Karpas-422 (cell line): ENCODE measurements around the gene PLPPR5. TPM values are rescaled to one million over a fixed set of nuclear protein-coding genes. Genes with fewer than 3 reads are reported as not detected.
A peak's percentile ranks its signal among the peaks of the same experiment; 100 is the strongest.

Experiments used
- DNase-seq: peaks from one replicate; pipeline ENCODE4 v3.0.0-alpha.2; 2015
- H2AFZ ChIP-seq: fragments of 200-600 bp; sonication (generic); 2 replicates; pipeline ENCODE4 v1.6.1; 2014; ENCODE audit warnings: antibody characterized with exemption, low read length, mixed read lengths
- H3K27ac ChIP-seq: fragments of 200-600 bp; sonication (generic); 2 replicates; pipeline ENCODE4 v1.5.1; 2014; ENCODE audit warnings: mild to moderate bottlenecking, low read length, moderate library complexity
- H3K27me3 ChIP-seq: fragments of 200-600 bp; sonication (generic); 2 replicates; pipeline ENCODE4 v1.6.1; 2014; ENCODE audit warnings: low read length, mixed read lengths
- H3K36me3 ChIP-seq: fragments of 200-600 bp; sonication (generic); 2 replicates; pipeline ENCODE4 v1.6.1; 2014; ENCODE audit warnings: low read length, mixed read lengths; ENCODE audit not compliant: insufficient read depth
- H3K4me1 ChIP-seq: fragments of 200-600 bp; sonication (generic); 2 replicates; pipeline ENCODE4 v1.6.1; 2014; ENCODE audit warnings: mild to moderate bottlenecking, low read length, mixed read lengths
- H3K4me2 ChIP-seq: fragments of 200-600 bp; sonication (generic); 2 replicates; pipeline ENCODE4 v1.6.1; 2014; ENCODE audit warnings: low read length, low read depth, mild to moderate bottlenecking; ENCODE audit not compliant: poor library complexity, severe bottlenecking
- H3K4me3 ChIP-seq: fragments of 200-600 bp; sonication (generic); 2 replicates; pipeline ENCODE4 v1.5.1; 2014; ENCODE audit warnings: mild to moderate bottlenecking, antibody characterized with exemption, low read length, mixed read lengths
- H3K79me2 ChIP-seq: fragments of 200-600 bp; sonication (generic); 2 replicates; pipeline ENCODE4 v1.6.1; 2014; ENCODE audit warnings: mild to moderate bottlenecking, low read length, mixed read lengths
- H3K9ac ChIP-seq: fragments of 200-600 bp; sonication (generic); 2 replicates; pipeline ENCODE4 v1.6.0; 2014; ENCODE audit warnings: low read length
- H3K9me2 ChIP-seq: fragments of 200-600 bp; sonication (generic), shearing (Covaris generic); replicated peaks from 2 replicates; pipeline ENCODE4 v1.6.0; 2014; ENCODE audit warnings: mild to moderate bottlenecking, low read length, moderate library complexity; ENCODE audit not compliant: insufficient read depth
- H3K9me3 ChIP-seq: fragments of 300-700, 200-600 bp; sonication (generic); 2 replicates; pipeline ENCODE4 v1.6.1; 2014; ENCODE audit warnings: low read length, mixed read lengths
- H4K20me1 ChIP-seq: fragments of 200-600 bp; sonication (generic); 2 replicates; pipeline ENCODE4 v1.6.1; 2014; ENCODE audit warnings: mild to moderate bottlenecking, antibody characterized with exemption, low read length, low read depth; ENCODE audit not compliant: insufficient read depth
- total RNA-seq: library from RNA; depleted of rRNA; stranded (reverse); fragments of >200 nt; shearing (Covaris generic); gene quantifications from 2 replicates; pipeline ENCODE4 v1.2.3, GENCODE V29; 2014; ENCODE audit warnings: low replicate concordance

Gene PLPPR5
- total RNA-seq, 1 experiment from 2014 or later, result not detected

GRCh38 chr1:98963064-98963758 is 41.5 kb downstream of the PLPPR5 start:
- peak; percentile 14 for DNase-seq
- no peak overlapping the region for H3K4me2 ChIP-seq
- H3K27ac ChIP-seq, result no peak overlapping the region
- H3K9me3 ChIP-seq, result no peaks in the 10 kb centered on the region
- H2AFZ ChIP-seq, result no peak overlapping the region
- H3K4me3 ChIP-seq, result no peak overlapping the region
- no peaks in the 10 kb centered on the region for H3K9me2 ChIP-seq
- no peaks in the 10 kb centered on the region for H3K27me3 ChIP-seq
- no peaks in the 10 kb centered on the region for H4K20me1 ChIP-seq
- H3K36me3 ChIP-seq, result no peaks in the 10 kb centered on the region
- no peaks in the 10 kb centered on the region for H3K4me1 ChIP-seq
- no peaks in the 10 kb centered on the region for H3K79me2 ChIP-seq
- H3K9ac ChIP-seq, result no peak overlapping the region

GRCh38 chr1:98962156-98962555 is 42.5 kb downstream of the PLPPR5 start:
- no peak for DNase-seq
- peaks cover 4% of the 10 kb centered on the region; the same call in 1 of the 2 replicates for H3K4me1 ChIP-seq
- no peak overlapping the region for H2AFZ ChIP-seq
- no peaks in the 10 kb centered on the region for H3K9me3 ChIP-seq
- no peaks in the 10 kb centered on the region for H3K79me2 ChIP-seq
- H3K27me3 ChIP-seq, result no peaks in the 10 kb centered on the region
- H3K4me3 ChIP-seq, result no peak overlapping the region
- H3K9ac ChIP-seq, result no peak overlapping the region
- no peaks in the 10 kb centered on the region for H4K20me1 ChIP-seq
- no peak overlapping the region for H3K4me2 ChIP-seq
- H3K27ac ChIP-seq, result no peak overlapping the region
- no peaks in the 10 kb centered on the region for H3K9me2 ChIP-seq
- H3K36me3 ChIP-seq, result no peaks in the 10 kb centered on the region

- H3K9me3 ChIP-seq, result no peaks in the 10 kb centered on the region
- no peaks in the 10 kb centered on the region for H4K20me1 ChIP-seq
- no peaks in the 10 kb centered on the region for H3K4me1 ChIP-seq
- no peak overlapping the region for H3K4me3 ChIP-seq
- DNase-seq, result no peak
- no peaks in the 10 kb centered on the region for H3K79me2 ChIP-seq
- no peak overlapping the region for H3K27ac ChIP-seq
- H3K9ac ChIP-seq, result no peak overlapping the region
- no peaks in the 10 kb centered on the region for H3K36me3 ChIP-seq
- no peaks in the 10 kb centered on the region for H3K27me3 ChIP-seq
- no peaks in the 10 kb centered on the region for H3K9me2 ChIP-seq
- H3K4me2 ChIP-seq, result no peak overlapping the region
- no peak overlapping the region for H2AFZ ChIP-seq
Observed at GRCh38 chr1:98949621-98950020, 55.0 kb downstream of the PLPPR5 start.

- H3K9ac ChIP-seq, result no peak overlapping the region
- no peaks in the 10 kb centered on the region for H4K20me1 ChIP-seq
- H3K27me3 ChIP-seq, result no peaks in the 10 kb centered on the region
- no peak for DNase-seq
- H3K9me2 ChIP-seq, result no peaks in the 10 kb centered on the region
- H3K9me3 ChIP-seq, result no peaks in the 10 kb centered on the region
- H3K4me1 ChIP-seq, result no peaks in the 10 kb centered on the region
- no peak overlapping the region for H3K4me2 ChIP-seq
- no peak overlapping the region for H2AFZ ChIP-seq
- H3K36me3 ChIP-seq, result no peaks in the 10 kb centered on the region
- no peak overlapping the region for H3K4me3 ChIP-seq
- H3K79me2 ChIP-seq, result no peaks in the 10 kb centered on the region
- no peak overlapping the region for H3K27ac ChIP-seq
Observed at GRCh38 chr1:98949166-98949565, 55.5 kb downstream of the PLPPR5 start.

GRCh38 chr1:98947071-98947470 is 57.6 kb downstream of the PLPPR5 start:
- Histone ChIP-seq H3K9me2 (no peaks in the 10 kb centered on the region), H3K27me3 (no peaks in the 10 kb centered on the region)
- no peak for DNase-seq

GRCh38 chr1:98940722-98941079 is 64.0 kb downstream of the PLPPR5 start:
- no peak overlapping the region for H3K4me3 ChIP-seq
- H3K4me1 ChIP-seq, result no peaks in the 10 kb centered on the region
- H3K9ac ChIP-seq, result no peak overlapping the region
- no peaks in the 10 kb centered on the region for H3K27me3 ChIP-seq
- H4K20me1 ChIP-seq, result no peaks in the 10 kb centered on the region; the same call in 1 of the 2 replicates
- no peak overlapping the region for H3K27ac ChIP-seq
- H3K9me2 ChIP-seq, result no peaks in the 10 kb centered on the region
- no peaks in the 10 kb centered on the region for H3K79me2 ChIP-seq
- no peak overlapping the region for H2AFZ ChIP-seq
- H3K4me2 ChIP-seq, result no peak overlapping the region
- DNase-seq, result no peak
- H3K36me3 ChIP-seq, result no peaks in the 10 kb centered on the region
- H3K9me3 ChIP-seq, result no peaks in the 10 kb centered on the region

More at GRCh38 chr1:98947071-98947470, 57.6 kb downstream of the PLPPR5 start:
- Histone ChIP-seq H3K4me2 (no peak overlapping the region), H3K4me3 (no peak overlapping the region), H2AFZ (no peak overlapping the region), H3K4me1 (no peaks in the 10 kb centered on the region), H3K9ac (no peak overlapping the region), H3K27ac (no peak overlapping the region), H3K9me3 (no peaks in the 10 kb centered on the region), H3K79me2 (no peaks in the 10 kb centered on the region), H3K36me3 (no peaks in the 10 kb centered on the region), H4K20me1 (no peaks in the 10 kb centered on the region)

DNA sequence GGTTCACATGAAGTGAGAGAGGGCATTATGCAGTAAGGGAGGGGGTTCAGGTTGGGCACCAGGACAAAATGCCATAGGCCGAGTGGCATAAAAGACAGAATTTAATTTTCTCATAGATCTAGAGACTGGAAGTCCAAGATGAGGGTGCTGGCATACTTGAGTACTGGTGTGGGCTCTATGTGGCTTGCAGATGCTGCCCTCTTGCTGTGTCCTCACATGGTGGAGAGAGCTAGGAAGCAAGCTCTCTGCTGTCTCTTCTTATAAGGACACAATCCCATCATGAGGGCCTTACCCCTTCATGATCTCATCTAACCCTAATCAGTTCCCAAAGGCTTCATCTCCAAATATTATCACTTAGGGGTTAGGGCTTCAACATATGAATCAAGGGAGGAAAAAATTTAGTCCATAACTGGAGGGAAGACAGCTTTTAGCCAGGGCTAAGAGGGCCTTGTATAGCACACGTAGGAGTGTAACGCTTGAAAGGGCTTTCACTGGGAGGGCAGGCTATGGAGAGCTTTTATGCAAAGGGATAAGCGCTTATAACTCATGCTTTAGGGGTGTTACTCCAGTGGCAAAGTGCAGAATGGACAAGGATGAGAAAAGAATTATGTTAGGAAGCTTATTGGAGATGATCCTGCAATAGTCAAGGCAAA is 64.5 kb downstream of the PLPPR5 start:
- H3K27ac ChIP-seq, result no peak overlapping the region
- H3K4me2 ChIP-seq, result no peak overlapping the region
- no peak overlapping the region for H2AFZ ChIP-seq
- no peaks in the 10 kb centered on the region for H3K9me2 ChIP-seq
- H3K4me3 ChIP-seq, result no peak overlapping the region
- H4K20me1 ChIP-seq, result no peaks in the 10 kb centered on the region; the same call in 1 of the 2 replicates
- H3K27me3 ChIP-seq, result no peaks in the 10 kb centered on the region
- no peaks in the 10 kb centered on the region for H3K9me3 ChIP-seq
- no peak overlapping the region for H3K9ac ChIP-seq
- H3K79me2 ChIP-seq, result no peaks in the 10 kb centered on the region
- DNase-seq, result no peak
- no peaks in the 10 kb centered on the region for H3K4me1 ChIP-seq
- H3K36me3 ChIP-seq, result no peaks in the 10 kb centered on the region

- H3K79me2 ChIP-seq, result no peaks in the 10 kb centered on the region
- no peaks in the 10 kb centered on the region for H3K4me1 ChIP-seq
- no peak overlapping the region for H3K27ac ChIP-seq
- no peaks in the 10 kb centered on the region for H3K9me3 ChIP-seq
- no peaks in the 10 kb centered on the region for H3K9me2 ChIP-seq
- H3K9ac ChIP-seq, result no peak overlapping the region
- DNase-seq, result no peak
- H4K20me1 ChIP-seq, result no peaks in the 10 kb centered on the region; the same call in 1 of the 2 replicates
- no peak overlapping the region for H3K4me3 ChIP-seq
- H3K4me2 ChIP-seq, result no peak overlapping the region
- H2AFZ ChIP-seq, result no peak overlapping the region
- H3K36me3 ChIP-seq, result no peaks in the 10 kb centered on the region
- H3K27me3 ChIP-seq, result no peaks in the 10 kb centered on the region
Observed at GRCh38 chr1:98939471-98939870, 65.2 kb downstream of the PLPPR5 start.
